CD14-positive monocyte (primary cell): ENCODE results near the gene TBX15. TPM values are rescaled to one million over a fixed set of nuclear protein-coding genes. Genes with fewer than 3 reads are reported as not detected.

ENCODE experiments used
- DNase-seq, 3 donors: peaks; one replicate each; pipeline ENCODE4 v3.0.0-alpha.2; 2011 to 2022
- H2AFZ ChIP-seq: 2 replicates; pipeline ENCODE4 v1.6.0; 2012; ENCODE audit warnings: mild to moderate bottlenecking, low read depth, low read length, inconsistent platforms; ENCODE audit not compliant: insufficient read depth, poor library complexity, severe bottlenecking
- H3K27ac ChIP-seq, 2 donors: 1 replicate in 1 of 2; 2 replicates in 1 of 2; pipeline ENCODE4 v1.5.1; 2012 to 2013; ENCODE audit warnings: low read length in 2 of 2, control low read depth in 1 of 2, inconsistent platforms in 1 of 2, low read depth in 1 of 2, mild to moderate bottlenecking in 1 of 2
- H3K27me3 ChIP-seq, 2 donors: one replicate each; pipeline versions ENCODE4 v1.6.0 to v1.6.1; 2011 to 2013; ENCODE audit warnings: low read length in 2 of 2; ENCODE audit not compliant: control insufficient read depth in 2 of 2, insufficient read depth in 2 of 2
- H3K36me3 ChIP-seq, 2 donors: replicated peaks in 1 of 2; 1 replicate in 1 of 2; 2 replicates in 1 of 2; pipeline versions ENCODE4 v1.5.1 to v1.6.1; 2012 to 2013; ENCODE audit warnings: low read length in 2 of 2, control low read depth in 1 of 2, inconsistent platforms in 1 of 2, mild to moderate bottlenecking in 1 of 2; ENCODE audit not compliant: insufficient read depth in 2 of 2, control insufficient read depth in 1 of 2
- H3K4me1 ChIP-seq, 2 donors: 1 replicate in 1 of 2; 2 replicates in 1 of 2; pipeline versions ENCODE4 v1.5.1 to v1.6.1; 2012 to 2013; ENCODE audit warnings: low read length in 2 of 2, control low read depth in 1 of 2, inconsistent platforms in 1 of 2, mild to moderate bottlenecking in 1 of 2, moderate library complexity in 1 of 2; ENCODE audit not compliant: insufficient read depth in 2 of 2, control insufficient read depth in 1 of 2
- H3K4me2 ChIP-seq: replicated peaks from 2 replicates; pipeline ENCODE3; 2012; ENCODE audit warnings: low read length, moderate library complexity, mild to moderate bottlenecking; ENCODE audit not compliant: poor library complexity, severe bottlenecking; ENCODE audit errors: extremely low read depth
- H3K4me3 ChIP-seq, 3 experiments: fragments of 200-600 bp in 1 of 3; sonication (generic) in 1 of 3; replicated peaks in 1 of 3; 1 replicate in 2 of 3; 2 replicates in 1 of 3; pipeline ENCODE4 v1.5.1; 2011 to 2013; ENCODE audit warnings: low read length in 3 of 3, mild to moderate bottlenecking in 3 of 3, control low read depth in 2 of 3, low read depth in 2 of 3, inconsistent platforms in 1 of 3, moderate library complexity in 1 of 3
- H3K79me2 ChIP-seq: 2 replicates; pipeline ENCODE4 v1.6.0; 2012; ENCODE audit warnings: mild to moderate bottlenecking, control low read depth, inconsistent platforms, low read length, moderate library complexity; ENCODE audit not compliant: insufficient read depth
- H3K9ac ChIP-seq: 2 replicates; pipeline ENCODE4 v1.6.0; 2017; ENCODE audit warnings: low read length, mild to moderate bottlenecking; ENCODE audit not compliant: insufficient read depth, poor library complexity, severe bottlenecking
- H3K9me3 ChIP-seq, 2 donors: replicated peaks in 1 of 2; 1 replicate in 1 of 2; 2 replicates in 1 of 2; pipeline versions ENCODE4 v1.5.1 to v1.6.1; 2012 to 2013; ENCODE audit warnings: low read length in 2 of 2, control low read depth in 1 of 2; ENCODE audit not compliant: control insufficient read depth in 1 of 2, insufficient read depth in 1 of 2
- H4K20me1 ChIP-seq: 2 replicates; pipeline ENCODE4 v1.6.0; 2012; ENCODE audit warnings: mild to moderate bottlenecking, low read length, control low read depth, moderate library complexity; ENCODE audit not compliant: insufficient read depth
- H3K27ac Mint-ChIP-seq, 7 donors: one replicate each; pipeline ENCODE4 v1.8.0; 2020; ENCODE audit warnings: mild to moderate bottlenecking in 7 of 7, mixed read lengths in 7 of 7, moderate library complexity in 6 of 7, inconsistent platforms in 2 of 7
- H3K27me3 Mint-ChIP-seq, 3 donors: one replicate each; pipeline ENCODE4 v1.8.0; 2021 to 2022; ENCODE audit warnings: low read depth in 3 of 3, mild to moderate bottlenecking in 3 of 3, mixed read lengths in 3 of 3, moderate library complexity in 3 of 3, inconsistent platforms in 1 of 3
- H3K36me3 Mint-ChIP-seq, 2 donors: one replicate each; pipeline ENCODE4 v1.8.0; 2020; ENCODE audit warnings: mixed read lengths in 2 of 2, inconsistent platforms in 1 of 2, mild to moderate bottlenecking in 1 of 2
- H3K4me1 Mint-ChIP-seq: one replicate; pipeline ENCODE4 v1.8.0; 2020; ENCODE audit warnings: mild to moderate bottlenecking, mixed read lengths
- H3K4me3 Mint-ChIP-seq, 2 donors: one replicate each; pipeline ENCODE4 v1.8.0; 2020; ENCODE audit warnings: mild to moderate bottlenecking in 2 of 2, mixed read lengths in 2 of 2, moderate library complexity in 1 of 2
- H3K9me3 Mint-ChIP-seq, 7 donors: one replicate each; pipeline ENCODE4 v1.8.0; 2020 to 2022; ENCODE audit warnings: mixed read lengths in 7 of 7, mild to moderate bottlenecking in 6 of 7, moderate library complexity in 6 of 7, inconsistent platforms in 2 of 7
- CTCF ChIP-seq: fragments of 200-600 bp; IDR thresholded peaks from one replicate; pipeline ENCODE4 v1.8.0; 2022; ENCODE audit warnings: antibody characterized with exemption, mild to moderate bottlenecking
- WGBS: methylation state at CpG from one replicate; pipeline ENCODE4 v1.1.5; 2013; ENCODE audit warnings: missing lambda C conversion rate; ENCODE audit not compliant: insufficient coverage; 5-methylcytosine and 5-hydroxymethylcytosine counted together
- intact Hi-C, 2 donors: fragments of 100-400 bp; cut with micrococcal nuclease; formaldehyde crosslinking; loops; one replicate each; pipeline versions ENCODE4 v1.15.0 to v1.15.1; 2023
- polyA plus RNA-seq, 3 donors: library from polyadenylated mRNA; depleted of rRNA in 1 of 3; unstranded in 2 of 3; stranded (reverse) in 1 of 3; fragments of 300-500 nt in 2 of 3; fragments of >200 nt in 1 of 3; fragmentation: Illumina TruSeq in 2 of 3; gene quantifications; 1 replicate in 2 of 3; 2 replicates in 1 of 3; pipeline ENCODE4 v1.2.3, GENCODE V29; 2012 to 2021

TBX15 gene
- polyA plus RNA-seq, 3 donors, result not detected

GRCh38 chr1:118990513-118991152 is 2.5 kb upstream of the TBX15 start:
- intact Hi-C loops, result no loop called here
- Histone ChIP-seq H3K9ac (no peak overlapping the region), H3K27me3 (peaks cover 98 to 100% of the 10 kb centered on the region in 2 donors), H3K36me3 (no peaks in the 10 kb centered on the region), H3K4me3 (no peak overlapping the region), H2AFZ (no peak overlapping the region), H3K9me3 (peaks cover 0 to 80% of the 10 kb centered on the region in 2 donors), H3K79me2 (no peaks in the 10 kb centered on the region), H4K20me1 (no peaks in the 10 kb centered on the region), H3K27ac (no peak overlapping the region), H3K4me1 (peaks cover 0 to 9% of the 10 kb centered on the region in 2 donors), H3K4me2 (no peak overlapping the region)
- peak overlapping the region in 1 of 2 donors; percentile 88 for H3K4me3 Mint-ChIP-seq
- H3K27me3 Mint-ChIP-seq, result peaks cover 97 to 100% (median 99%) of the 10 kb centered on the region in 3 donors
- TF ChIP-seq CTCF, result no peak
- peaks cover 25% of the 10 kb centered on the region for H3K4me1 Mint-ChIP-seq
- peaks cover 5 to 23% of the 10 kb centered on the region in 2 donors for H3K36me3 Mint-ChIP-seq
- 55% methylated on average over 3 of the region's 8 CpGs for WGBS
- DNase-seq, result no peak
- no peak overlapping the region for H3K27ac Mint-ChIP-seq
- peaks cover 0 to 44% (median 23%) of the 10 kb centered on the region in 7 donors for H3K9me3 Mint-ChIP-seq

GRCh38 chr1:118989878-118990378 is 1.8 kb upstream of the TBX15 start:
- Histone ChIP-seq H3K9ac (no peak overlapping the region), H3K79me2 (no peaks in the 10 kb centered on the region), H3K4me3 (no peak overlapping the region), H3K36me3 (no peaks in the 10 kb centered on the region), H3K9me3 (peaks cover 0 to 81% of the 10 kb centered on the region in 2 donors), H3K27ac (no peak overlapping the region), H4K20me1 (no peaks in the 10 kb centered on the region), H3K27me3 (peaks cover 97 to 100% of the 10 kb centered on the region in 2 donors), H3K4me1 (peaks cover 0 to 9% of the 10 kb centered on the region in 2 donors), H2AFZ (no peak overlapping the region), H3K4me2 (no peak overlapping the region)
- Mint-ChIP-seq H3K27me3 (peaks cover 97 to 100% (median 99%) of the 10 kb centered on the region in 3 donors), H3K27ac (no peak overlapping the region), H3K9me3 (peaks cover 0 to 49% (median 29%) of the 10 kb centered on the region in 7 donors), H3K36me3 (peaks cover 5 to 28% of the 10 kb centered on the region in 2 donors), H3K4me3 (peak overlapping the region in 1 of 2 donors; percentile 88), H3K4me1 (peaks cover 32% of the 10 kb centered on the region)
- no peak for DNase-seq
- under 1% methylated on average over 20 of the region's 22 CpGs for WGBS
- intact Hi-C loops, result no loop called here
- TF ChIP-seq CTCF, result no peak
